HG02973 (cell line): ENCODE data around the gene IRS2.
A peak's percentile ranks its signal among the peaks of the same experiment; 100 is the strongest.

ENCODE experiments used
- ATAC-seq: cut with Tn5 transposase; IDR thresholded peaks from one replicate; pipeline ENCODE4 v1.9.1; 2021; ENCODE audit warnings: moderate library complexity; ENCODE audit not compliant: unreplicated experiment

The IRS2 gene

DNA sequence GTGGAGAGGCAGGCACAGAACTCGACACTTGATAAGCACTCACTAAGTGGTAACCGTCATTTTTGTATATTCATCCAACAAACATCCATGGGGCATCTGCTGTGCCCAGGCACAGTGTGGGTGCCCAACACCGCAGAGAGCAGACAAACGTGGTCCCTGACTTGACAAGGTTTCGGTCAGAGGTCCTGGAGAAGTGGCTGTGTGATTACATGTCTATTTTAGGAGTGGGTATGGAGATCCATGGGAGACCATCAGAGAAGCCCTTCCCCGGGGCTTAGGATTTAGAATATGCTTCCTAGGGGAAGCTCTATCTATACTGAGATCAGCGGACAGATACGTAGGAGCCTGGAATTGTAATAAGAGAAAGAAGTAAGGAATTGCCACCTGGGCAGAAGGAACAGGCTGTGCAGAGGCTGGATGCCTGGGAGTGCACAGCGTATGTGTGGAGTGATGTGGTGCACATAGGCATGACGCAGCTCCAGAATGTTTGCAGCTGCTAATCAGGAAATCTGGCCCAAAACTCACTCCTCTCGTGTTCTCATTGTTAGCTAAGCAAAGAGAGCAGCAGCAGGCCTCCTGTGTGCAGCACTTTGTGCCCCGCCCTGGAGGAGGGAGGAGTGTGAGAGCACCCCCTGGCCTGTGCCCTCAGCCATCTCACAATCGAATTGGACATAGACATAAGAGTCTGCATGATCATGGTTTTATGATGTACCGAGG is 23.0 kb upstream of the IRS2 start:
- ATAC-seq: no peak

DNA sequence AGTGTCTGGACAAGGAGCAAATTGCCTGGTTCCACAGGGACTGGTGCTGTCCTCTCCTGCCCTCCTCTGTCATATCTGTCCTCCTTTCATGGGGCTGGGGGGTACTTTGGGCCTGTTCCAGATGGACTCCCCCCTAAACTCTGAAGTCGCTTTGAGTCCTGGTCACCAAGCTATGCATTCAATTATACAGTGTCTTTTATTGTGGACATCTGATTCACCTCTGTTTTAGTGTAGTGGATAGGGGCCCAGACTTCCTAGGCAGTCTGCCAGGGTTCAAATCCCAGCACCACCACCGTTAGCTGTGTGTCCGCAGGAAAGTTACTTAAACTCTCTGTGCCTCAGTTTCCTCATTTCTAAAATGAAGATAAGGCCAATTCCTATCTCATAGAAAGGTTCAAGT is 21.0 kb upstream of the IRS2 start:
- no peak for ATAC-seq

DNA sequence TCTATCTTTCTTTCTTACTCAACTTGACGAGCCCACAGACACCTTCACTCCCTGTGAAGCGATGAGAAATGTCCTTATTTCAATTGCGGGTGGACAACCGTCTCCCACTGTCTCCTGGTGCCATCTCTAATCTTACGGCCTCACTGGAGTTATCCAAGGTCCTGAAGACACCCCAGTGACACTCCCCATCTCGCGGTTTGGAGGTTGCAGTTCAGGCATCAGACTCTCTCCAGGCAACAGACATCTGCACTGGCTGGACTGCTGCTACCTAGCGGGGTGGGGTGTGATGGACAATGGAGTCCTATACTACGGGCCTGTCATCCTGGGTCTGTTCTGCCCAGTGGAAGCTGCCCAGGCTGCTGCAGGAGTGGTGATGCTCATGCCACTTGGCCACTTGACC is 18.3 kb upstream of the IRS2 start:
- ATAC-seq: no peak

DNA sequence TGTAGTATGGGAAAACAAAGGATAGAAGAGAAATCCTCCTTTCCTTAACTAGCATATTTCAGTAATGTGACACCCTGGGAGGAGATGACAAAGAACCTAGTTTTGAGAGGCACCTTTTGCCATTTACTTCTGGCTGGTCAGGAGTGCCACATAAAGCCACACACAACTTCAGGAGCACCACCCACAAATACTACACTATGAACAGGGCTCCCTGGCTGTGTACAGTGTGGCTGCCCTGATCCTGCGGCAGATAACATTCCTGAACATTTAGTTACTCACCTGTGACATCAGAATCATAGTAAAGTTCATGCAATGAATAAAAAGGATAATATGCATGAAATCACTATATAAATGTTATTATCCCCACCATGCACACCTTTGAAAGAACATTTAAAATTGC is 17.4 kb upstream of the IRS2 start:
- no peak for ATAC-seq

DNA sequence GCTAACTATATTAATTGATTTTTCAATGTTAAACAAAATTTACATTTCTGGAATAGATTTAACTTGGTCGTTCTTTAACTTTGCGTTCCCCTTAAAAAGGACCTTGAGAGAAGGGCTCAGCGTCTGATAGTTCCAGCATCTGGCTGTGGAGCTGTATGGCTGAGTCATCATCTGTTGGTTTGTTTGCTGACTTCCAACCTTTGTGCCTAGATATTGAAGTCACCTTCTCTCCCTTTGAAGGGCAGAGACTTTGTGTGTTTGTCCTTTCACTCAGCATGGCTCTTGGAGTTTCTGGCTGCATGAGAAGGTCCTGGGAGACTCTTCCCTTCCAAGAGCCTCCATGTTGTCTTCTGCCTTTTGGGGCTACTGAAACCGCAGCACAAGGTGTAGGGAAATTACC is 16.6 kb upstream of the IRS2 start:
- no peak for ATAC-seq

DNA sequence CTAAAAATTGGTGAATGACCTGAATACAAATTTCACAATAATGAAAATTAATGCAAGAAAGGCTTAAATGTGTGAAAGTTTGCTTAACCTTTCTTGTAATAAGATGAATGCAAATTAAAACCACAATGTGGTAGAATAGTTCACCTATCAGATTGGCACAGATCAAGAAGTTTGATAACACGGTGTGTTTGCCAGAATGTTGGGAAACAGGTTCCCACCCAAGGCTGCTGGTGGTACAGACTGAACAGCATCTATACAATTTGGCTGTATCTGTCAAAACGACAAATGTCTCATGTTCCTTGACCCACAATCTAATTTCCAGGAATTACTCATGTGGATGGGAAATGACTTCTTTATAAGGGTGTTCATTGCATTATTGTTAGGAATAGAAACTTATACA is 8.6 kb upstream of the IRS2 start:
- no peak for ATAC-seq

DNA sequence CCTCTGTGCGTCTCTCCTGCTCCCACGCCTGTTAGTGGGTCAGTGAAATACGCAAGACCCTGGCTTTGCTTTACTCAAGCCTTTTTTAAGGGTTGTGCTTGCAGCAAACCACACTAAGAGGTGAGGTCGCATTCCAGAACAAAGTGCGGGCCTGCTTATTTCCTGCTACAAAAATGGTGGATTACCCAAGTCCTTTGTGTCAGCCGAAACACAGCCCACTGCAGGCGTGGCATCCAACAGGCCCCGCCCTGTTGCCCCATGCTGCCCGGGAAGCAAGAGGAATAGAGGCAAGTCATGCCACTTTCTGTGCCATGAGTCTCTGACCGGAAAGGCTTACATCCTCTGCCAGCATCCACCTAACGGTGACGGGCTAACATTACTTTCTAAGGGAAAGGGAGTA is 7.7 kb upstream of the IRS2 start:
- ATAC-seq: no peak

DNA sequence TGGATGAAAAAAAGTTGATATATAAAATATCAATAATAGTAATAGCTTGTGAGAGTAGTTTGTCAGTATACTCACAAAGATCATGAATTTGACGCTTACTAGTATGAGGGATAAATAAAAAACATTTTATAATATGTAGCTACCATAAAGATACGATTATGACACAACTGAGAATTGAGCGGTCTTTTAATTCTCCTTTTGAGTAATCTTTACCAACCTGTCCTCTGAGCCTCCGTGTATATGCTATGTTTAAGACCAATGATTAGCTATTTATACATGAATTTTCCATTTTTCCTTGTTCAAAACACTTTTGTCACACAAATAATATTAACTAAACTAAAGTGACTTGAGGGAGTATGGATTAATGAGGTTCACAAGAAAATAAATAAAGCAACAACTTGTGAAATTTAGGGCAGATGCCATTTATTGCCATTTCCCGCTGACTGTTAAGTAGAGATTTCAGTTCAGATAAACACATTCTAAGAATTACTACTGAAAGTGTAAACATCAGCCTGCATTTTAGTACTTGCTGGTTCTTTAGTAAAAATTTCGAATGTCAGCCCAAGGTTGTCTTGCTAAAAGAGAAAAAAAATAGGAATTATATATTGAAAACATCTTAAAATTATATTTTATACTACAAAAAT is 6.2 kb upstream of the IRS2 start:
- ATAC-seq: no peak

DNA sequence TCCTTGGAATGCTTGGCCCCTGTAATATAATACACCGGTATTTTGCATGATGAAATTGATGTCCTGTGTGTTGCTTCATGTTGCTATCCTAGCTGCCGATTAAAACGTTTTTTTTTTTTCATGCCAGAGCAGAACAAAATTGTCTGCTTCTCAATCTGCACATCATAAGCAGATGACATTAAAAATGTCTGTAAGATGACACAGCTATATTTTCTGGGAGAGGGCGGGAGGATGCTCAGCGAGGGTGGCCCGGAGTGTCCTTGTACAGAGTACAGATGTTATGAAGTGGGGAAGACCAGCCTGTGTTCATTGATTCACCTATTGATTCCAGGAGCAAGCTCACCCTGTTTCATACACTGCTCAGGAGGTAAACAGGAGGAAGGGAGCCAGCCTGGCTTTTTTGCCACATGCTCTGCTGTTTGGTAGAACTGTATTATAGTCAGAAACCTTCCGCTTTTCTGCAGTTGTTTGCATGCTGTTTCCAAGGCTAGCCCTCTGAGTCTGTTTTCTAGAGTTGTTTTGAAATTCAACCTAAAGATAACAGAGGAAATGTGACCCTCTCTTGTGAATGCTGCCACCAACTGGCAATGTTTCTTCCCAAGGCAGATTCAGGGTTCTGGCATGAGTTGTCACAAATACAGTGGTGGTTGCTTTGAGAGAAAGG is 4.7 kb upstream of the IRS2 start:
- no peak for ATAC-seq

DNA sequence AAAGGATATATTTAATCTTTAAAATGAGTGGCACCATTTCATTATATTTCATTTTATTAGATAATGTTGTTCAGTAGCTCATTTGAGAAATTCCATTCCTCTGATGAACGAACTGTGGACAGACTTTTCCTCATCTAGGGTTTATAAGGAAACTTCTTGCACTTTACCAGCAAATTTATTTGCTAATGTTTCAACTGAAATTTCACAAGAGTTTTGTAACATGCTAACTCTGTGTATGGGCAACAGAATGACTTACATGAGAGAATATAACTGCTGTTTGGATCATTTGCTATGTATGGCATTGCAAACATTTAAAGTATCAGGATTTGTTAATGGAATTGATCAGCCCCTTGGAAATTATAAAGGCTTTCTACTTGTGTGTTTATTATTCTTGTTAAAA is 3.7 kb upstream of the IRS2 start:
- ATAC-seq: no peak

DNA sequence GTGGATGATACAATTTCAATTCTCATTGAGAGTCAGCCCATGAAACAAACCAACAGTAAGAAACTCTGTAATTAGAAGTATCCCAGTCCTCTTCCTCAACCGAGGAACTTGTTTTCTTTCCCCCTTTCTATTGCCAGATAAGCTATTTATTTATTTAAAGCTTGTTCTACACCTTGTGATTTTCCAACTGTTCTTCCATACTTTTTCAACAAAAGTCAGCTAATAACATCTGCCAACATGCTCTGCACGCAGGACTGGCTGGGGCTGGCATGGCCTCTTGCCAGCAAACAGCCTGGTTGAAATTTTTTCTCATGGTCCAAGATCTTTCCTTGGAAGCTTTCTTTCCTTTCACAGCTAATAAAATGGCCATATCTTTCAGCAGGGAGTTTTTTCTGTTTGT is 2.9 kb upstream of the IRS2 start:
- no peak for ATAC-seq

DNA sequence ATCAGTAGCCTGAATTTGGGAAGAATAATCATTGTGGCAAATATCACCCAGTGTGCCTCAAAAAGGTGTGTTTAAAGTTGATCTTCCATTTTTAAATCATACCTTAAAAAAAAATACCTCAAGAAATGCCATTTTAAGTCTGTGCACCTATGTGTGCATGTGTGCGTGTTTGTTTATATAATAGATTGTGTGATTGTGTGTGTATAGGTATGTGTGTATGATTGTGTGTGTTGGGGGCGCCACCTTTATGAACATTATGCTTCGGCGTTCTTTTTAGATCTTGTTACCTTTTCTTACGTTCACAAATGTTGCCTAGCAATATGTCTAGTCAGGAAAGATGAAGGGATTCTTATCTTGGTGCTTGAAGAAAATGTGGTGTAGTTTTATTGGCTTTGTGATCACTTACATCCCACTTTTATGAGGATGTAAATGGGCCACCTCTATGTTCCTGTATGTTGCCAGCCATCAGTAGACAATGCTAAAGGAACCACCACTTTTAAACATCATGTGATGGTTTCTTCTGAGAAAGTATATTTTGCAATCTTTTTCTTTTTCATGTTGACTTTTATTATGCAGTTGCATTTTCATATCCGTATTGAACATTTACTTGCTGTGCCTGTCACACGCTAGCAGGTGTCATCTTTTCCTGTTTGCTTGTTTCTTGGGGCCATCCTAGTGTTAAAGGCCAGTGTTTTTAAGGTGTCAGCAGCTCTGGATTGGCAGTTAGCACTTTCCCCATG is 2.2 kb upstream of the IRS2 start:
- ATAC-seq: no peak

DNA sequence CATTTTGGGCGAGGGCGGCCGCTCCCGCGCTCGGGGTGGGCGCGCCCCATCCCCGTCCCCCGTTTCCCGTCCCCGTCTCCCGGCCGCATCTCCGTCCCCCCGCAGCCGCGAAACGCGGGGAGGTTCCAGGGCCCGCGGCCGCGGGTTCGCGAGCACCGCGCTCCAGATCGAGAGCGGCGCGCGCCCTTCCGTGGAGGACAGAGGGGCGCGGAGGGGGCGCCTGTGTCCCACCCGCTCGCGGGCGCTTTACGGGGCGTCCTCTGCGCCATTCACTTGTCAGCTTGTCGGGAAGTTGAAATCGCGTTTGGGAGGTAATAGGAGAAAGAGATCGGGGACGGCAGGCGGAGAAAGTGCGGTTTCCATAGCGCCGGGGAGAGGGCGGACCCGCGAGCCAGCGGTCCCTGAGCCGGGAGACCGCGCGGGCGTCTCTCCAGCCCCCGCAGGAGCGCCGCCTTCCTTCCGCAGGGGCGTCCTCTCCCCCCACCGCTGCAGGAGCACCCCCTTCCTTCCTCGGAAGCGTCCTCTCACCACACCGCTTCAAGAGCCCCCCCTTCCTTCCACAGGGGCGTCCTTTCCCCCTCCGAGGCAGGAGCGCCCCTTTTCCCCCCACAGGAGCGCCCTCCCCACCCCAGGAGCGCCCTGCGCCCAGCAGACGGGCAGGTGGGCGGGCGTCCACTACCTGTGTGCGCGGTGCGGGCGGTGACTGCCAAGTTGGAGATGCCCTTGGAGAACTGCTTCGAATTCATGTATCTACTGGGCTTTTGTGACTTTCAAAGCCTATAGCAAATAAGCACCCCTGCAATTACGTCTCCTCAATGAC is 962 bp upstream of the IRS2 start:
- no peak for ATAC-seq

DNA sequence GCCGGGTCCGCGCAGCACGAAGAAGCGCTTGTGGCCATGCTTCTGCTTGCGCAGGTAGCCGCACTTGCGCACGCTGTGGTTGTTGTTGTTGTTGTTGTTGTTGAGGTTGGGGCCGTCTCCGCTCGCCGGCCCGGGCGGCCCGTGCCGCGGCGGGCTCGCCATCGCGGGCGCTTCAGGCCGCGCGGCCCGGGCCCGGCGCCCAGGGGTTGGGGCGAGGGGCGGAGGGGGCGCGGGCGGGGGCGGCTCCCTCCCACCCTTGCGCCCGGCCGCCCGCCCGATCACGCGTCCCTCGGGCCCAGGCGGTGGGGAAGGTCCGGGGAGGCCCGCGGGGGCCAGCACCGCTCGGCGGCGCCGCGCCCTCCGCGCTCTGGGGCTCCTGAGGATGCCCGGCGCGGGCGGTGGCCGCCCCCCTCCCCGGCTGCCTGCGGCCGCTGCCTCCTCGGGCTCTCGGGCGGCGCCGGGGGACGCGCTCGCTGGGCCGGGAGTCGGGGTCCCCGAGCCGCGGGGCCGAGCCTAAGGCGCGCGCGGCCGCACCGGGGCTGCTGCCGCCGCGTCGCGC is 412 bp downstream of the IRS2 start:
- peak; percentile 16 for ATAC-seq

DNA sequence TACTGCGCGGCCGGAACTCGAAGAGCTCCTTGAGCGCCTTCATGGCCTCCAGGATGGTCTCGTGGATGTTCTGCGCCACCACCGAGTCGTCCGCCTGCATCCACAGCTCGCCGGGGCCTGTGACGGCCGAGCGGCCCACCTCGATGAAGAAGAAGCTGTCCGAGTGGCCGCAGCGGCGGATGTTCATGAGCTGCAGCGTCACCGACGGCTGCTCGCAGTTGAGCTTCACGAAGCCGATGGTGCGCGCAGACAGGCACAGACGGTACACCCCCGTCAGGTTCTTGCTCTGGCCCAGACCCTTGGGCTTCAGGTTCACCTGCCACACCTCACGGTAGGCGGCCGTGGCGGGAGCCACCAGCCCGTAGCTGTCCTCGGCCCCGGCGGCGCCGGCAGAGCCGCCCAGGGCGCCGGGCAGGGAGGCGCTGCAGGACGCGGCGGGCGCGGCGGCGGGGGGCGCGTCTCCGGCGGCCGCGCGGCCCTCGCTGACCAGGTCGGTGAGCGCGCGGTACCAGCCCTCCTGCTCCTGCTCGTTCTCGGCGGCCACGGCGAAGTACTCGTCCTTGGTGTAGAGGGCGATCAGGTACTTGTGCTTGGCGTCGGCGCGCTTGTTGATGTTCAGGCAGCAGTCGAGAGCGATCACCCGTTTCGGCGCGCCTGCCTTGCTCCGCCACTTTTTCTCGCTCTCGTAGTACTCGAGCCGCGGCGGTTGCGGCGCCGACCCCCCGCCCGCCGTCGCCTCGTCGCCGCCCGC is 1.1 kb downstream of the IRS2 start:
- no peak for ATAC-seq

DNA sequence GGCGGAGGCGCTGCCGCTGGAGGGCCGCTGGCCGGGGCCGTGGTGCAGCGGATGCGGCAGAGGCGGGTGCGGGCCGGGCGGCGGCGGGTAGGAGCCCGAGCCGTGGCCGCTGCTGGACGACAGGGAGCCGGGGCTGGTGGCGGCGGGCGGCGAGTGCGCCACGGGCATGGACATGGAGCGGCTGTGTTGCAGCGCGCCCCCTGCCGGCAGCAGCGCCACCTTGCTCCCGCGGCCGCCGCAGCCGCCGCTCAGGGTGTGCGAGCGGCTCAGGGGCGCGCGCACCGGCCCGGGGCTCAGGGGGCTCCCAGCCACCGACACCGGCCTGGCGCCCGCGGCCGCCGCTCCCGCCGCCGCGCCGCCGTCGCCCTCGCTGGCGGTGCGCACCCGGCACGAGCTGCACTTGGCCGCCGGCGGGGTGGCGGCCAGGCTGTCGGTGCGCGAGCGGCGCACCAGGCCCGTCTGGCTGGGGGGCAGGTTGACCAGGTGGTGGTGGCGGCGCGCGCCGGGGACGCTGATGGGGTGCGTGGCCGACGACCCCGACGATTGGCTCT is 1.7 kb downstream of the IRS2 start:
- no peak for ATAC-seq

DNA sequence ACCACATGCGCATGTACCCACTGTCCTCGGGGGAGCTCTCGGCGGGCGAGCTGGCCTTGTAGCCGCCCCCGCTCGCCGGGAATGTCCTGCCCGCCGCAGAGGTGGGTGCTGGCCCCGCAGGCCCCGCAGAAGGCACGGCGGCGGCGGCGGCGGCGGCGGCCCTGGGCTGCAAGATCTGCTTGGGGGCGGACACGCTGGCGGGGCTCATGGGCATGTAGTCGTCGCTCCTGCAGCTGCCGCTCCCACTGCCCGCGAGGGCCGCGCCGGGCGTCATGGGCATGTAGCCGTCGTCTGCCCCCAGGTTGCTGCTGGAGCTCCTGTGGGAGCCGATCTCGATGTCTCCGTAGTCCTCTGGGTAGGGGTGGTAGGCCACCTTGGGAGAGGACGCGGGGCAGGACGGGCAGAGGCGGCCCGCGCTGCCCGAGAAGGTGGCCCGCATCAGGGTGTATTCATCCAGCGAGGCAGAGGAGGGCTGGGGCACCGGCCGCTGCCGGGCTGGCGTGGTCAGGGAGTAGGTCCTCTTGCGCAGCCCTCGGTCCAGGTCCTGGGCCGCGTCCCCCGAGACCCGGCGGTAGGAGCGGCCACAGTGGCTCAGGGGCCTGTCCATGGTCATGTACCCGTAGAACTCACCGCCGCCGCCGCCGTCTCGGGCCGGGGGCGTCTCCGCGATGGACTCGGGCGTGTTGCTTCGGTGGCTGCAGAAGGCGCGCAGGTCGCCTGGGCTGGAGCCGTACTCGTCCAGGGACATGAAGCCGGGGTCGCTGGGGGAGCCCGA is 2.4 kb downstream of the IRS2 start:
- no peak for ATAC-seq

DNA sequence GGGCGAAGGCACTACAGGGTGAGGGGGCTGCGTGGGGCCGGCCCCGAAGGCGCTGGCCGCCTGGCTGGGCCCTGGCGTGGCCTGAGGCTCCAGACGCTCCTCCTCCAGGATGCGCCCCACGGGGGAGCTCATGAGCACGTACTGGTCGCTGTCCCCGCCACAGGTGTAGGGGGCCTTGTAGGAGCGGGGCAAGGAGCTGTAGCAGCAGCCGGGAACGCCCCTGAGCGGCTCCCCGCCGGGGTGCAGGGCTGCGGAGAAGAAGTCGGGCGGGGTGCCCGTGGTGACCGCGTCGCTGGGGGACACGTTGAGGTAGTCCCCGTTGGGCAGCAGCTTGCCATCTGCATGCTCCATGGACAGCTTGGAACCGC is 3.0 kb downstream of the IRS2 start:
- ATAC-seq: no peak
